ENCODE measurements around the gene MATN3.

MATN3 gene, protein sequence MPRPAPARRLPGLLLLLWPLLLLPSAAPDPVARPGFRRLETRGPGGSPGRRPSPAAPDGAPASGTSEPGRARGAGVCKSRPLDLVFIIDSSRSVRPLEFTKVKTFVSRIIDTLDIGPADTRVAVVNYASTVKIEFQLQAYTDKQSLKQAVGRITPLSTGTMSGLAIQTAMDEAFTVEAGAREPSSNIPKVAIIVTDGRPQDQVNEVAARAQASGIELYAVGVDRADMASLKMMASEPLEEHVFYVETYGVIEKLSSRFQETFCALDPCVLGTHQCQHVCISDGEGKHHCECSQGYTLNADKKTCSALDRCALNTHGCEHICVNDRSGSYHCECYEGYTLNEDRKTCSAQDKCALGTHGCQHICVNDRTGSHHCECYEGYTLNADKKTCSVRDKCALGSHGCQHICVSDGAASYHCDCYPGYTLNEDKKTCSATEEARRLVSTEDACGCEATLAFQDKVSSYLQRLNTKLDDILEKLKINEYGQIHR

DNA sequence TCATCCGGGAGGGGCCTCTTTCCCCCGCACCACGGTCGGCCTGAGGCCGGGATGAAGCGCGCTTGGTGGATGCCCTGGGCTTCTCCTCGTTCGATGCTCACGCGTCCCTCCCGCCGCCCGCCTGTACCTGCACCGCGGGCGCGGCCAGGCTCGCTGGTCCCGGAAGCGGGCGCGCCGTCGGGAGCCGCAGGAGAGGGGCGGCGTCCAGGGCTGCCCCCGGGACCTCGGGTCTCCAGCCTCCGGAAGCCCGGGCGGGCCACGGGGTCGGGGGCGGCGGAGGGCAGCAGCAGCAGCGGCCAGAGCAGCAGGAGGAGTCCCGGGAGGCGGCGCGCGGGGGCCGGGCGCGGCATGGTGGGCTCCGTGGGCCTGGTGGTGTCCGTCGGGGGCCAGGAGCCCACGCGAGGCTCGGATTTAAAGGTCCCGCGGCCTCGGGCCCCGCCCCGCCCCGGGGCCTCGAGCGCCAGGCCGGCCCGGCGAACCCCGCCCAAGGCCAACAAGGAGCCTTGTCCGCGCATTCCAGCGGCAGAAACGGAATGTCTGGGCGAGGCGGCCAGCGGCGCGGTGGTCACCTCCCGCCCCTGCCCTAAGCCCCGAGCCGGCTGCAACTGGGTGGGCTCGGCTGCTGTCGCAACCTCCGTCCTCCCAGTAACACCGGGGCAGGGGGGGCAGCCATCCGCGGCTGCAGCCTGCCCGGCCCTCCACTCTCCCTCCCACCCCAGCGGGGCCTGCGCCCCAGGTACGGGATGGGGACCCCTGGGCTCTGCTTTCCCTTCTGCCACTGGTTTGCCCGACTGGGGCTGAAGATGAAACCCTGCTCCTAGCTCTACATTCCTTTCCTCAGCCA is at the start of gene MATN3:
Gene MATN3 (minus strand): TSS at position 387 of the 844 bp plus-strand sequence. CDS start 37 bp downstream, at position 350.
- peak within 1 kb of the TSS; percentile 72 for H3K9ac ChIP-seq (ENCODE audit: low read depth, low read length)
- no peaks in the 10 kb centered on the region for H3K36me3 ChIP-seq (ENCODE audit: insufficient read depth, low read length)
- H3K9me3 ChIP-seq (ENCODE audit: control insufficient read depth, insufficient read depth, low read length) = no peaks in the 10 kb centered on the region
- peaks cover 10% of the 10 kb centered on the region for H3K4me1 ChIP-seq (ENCODE audit: insufficient read depth, low read length)

DNA sequence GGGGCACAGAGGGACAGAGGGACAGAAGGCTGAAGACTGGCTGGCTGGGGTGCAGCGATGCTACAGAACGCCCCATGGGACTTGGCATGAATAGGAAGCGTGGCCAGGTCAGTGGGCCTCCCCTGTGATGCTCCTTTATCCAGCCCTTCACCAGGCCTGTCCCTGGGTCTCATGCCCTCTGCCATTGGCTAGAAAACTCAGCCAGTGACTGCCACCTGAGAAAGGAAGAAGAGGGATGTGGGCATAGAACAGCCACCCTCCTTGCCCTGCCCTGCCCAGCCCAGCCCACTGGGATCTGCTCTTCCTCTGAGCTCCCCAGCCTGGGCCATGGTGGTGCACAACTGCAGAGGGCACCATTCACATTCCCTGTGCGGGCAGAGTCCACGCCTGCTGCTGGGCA is 49.5 kb upstream of the MATN3 start:
- H3K4me1 ChIP-seq (ENCODE audit: insufficient read depth, low read length) = no peaks in the 10 kb centered on the region
- no peak overlapping the region for H3K9ac ChIP-seq (ENCODE audit: low read depth, low read length)
- no peaks in the 10 kb centered on the region for H3K9me3 ChIP-seq (ENCODE audit: control insufficient read depth, insufficient read depth, low read length)
- no peaks in the 10 kb centered on the region for H3K36me3 ChIP-seq (ENCODE audit: insufficient read depth, low read length)

DNA sequence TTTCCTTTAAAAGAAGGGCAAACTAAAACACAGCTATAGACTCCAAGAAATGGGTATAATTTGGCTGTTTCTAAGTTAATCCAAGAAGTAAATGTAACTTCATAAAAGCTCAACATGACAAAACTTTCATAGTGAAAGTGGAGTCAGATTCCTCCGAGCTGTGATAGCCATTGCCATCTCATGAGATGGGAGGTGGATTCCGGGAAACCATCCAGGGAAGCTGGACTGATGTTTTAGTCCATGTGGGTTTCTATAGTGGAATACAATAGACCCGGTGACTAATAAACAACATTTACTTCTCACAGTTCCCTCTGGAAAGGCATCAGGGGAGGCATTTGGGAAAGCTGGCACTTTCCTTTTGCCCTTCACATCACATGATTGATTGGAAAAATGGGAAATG is 49.0 kb upstream of the MATN3 start:
- Histone ChIP-seq H3K4me1 (ENCODE audit: insufficient read depth, low read length) (no peaks in the 10 kb centered on the region), H3K9me3 (ENCODE audit: control insufficient read depth, insufficient read depth, low read length) (no peaks in the 10 kb centered on the region), H3K9ac (ENCODE audit: low read depth, low read length) (no peak overlapping the region), H3K36me3 (ENCODE audit: insufficient read depth, low read length) (no peaks in the 10 kb centered on the region)

DNA sequence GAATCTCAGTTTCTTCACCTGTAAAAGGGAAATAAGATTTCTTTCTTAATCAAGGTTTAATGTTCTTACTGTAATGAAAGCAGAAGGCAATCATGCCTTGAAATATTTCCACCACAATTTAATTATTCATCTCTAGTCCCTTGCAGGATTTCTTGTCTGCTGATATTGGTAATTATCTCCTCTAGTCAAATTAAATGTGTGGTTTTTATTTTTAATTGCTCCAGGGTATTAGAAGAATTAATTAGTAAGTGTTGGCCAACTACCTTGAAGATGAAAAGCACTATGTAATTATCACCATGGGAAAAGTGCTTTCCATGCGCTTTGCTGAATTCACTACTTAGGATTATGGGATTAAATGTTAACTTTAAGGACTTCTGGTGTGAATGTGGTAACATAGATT is 47.6 kb upstream of the MATN3 start:
- H3K9me3 ChIP-seq (ENCODE audit: control insufficient read depth, insufficient read depth, low read length) = no peaks in the 10 kb centered on the region
- no peak overlapping the region for H3K9ac ChIP-seq (ENCODE audit: low read depth, low read length)
- no peaks in the 10 kb centered on the region for H3K4me1 ChIP-seq (ENCODE audit: insufficient read depth, low read length)
- H3K36me3 ChIP-seq (ENCODE audit: insufficient read depth, low read length) = no peaks in the 10 kb centered on the region

DNA sequence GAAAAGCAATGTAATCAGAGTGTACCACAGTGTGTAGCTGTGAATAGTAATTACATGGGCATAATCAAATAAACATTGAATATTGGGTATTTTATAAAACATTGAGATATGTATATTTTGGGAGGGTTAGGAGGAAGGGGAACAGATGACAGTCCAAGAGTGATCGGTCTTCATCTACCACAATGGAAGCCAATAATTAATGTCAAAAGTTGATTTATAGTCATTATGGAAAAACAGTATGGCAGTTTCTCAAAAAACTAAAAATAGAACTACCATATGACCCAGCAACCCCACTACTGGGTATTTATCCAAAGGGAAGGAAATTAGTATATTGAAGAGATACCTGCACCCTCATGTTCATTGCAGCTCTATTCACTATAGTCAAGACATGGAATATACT is 44.8 kb upstream of the MATN3 start:
- no peak overlapping the region for H3K9ac ChIP-seq (ENCODE audit: low read depth, low read length)
- no peaks in the 10 kb centered on the region for H3K36me3 ChIP-seq (ENCODE audit: insufficient read depth, low read length)
- H3K4me1 ChIP-seq (ENCODE audit: insufficient read depth, low read length) = no peaks in the 10 kb centered on the region
- H3K9me3 ChIP-seq (ENCODE audit: control insufficient read depth, insufficient read depth, low read length) = no peaks in the 10 kb centered on the region

DNA sequence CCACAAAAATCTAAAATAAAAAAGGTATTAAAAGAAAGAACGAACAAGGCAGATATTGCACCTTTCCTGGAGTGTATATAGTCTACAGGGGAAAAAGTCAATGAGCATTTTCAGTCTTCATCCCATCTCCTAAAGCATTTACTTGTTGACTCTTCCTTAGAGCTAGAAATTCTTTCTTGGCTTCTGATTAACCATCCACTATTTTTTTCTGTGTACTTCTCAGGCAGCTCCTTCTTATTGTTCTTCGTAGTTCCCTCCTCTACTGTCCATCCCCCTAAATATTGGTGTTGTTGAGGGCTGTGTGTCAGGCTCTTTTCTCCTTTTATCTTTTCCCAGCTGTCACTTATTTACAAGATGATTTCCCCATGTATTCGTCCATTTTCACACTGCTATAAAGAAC is 42.5 kb upstream of the MATN3 start:
- no peaks in the 10 kb centered on the region for H3K36me3 ChIP-seq (ENCODE audit: insufficient read depth, low read length)
- H3K9me3 ChIP-seq (ENCODE audit: control insufficient read depth, insufficient read depth, low read length) = no peaks in the 10 kb centered on the region
- no peaks in the 10 kb centered on the region for H3K4me1 ChIP-seq (ENCODE audit: insufficient read depth, low read length)
- H3K9ac ChIP-seq (ENCODE audit: low read depth, low read length) = no peak overlapping the region

DNA sequence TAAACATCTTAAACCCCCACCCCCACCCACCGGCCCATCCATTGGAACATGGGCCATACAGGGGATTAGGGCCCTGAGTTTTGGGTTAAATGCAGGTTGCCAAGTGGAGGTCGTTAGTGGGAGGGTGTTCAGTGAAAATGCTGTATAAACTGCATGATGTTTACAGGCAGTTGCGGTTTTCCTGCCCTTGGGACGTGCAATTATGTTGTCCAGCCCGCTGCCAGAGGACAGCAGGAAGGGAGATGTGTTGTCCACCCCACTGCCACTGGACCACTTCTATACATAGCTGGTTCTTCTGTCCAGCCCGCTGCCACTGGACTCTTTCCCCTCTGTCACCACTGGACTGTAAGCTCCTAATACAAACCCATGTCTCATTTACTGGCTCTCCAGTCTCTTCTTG is 41.7 kb upstream of the MATN3 start:
- Histone ChIP-seq H3K9ac (ENCODE audit: low read depth, low read length) (no peak overlapping the region), H3K4me1 (ENCODE audit: insufficient read depth, low read length) (no peaks in the 10 kb centered on the region), H3K9me3 (ENCODE audit: control insufficient read depth, insufficient read depth, low read length) (no peaks in the 10 kb centered on the region), H3K36me3 (ENCODE audit: insufficient read depth, low read length) (no peaks in the 10 kb centered on the region)

DNA sequence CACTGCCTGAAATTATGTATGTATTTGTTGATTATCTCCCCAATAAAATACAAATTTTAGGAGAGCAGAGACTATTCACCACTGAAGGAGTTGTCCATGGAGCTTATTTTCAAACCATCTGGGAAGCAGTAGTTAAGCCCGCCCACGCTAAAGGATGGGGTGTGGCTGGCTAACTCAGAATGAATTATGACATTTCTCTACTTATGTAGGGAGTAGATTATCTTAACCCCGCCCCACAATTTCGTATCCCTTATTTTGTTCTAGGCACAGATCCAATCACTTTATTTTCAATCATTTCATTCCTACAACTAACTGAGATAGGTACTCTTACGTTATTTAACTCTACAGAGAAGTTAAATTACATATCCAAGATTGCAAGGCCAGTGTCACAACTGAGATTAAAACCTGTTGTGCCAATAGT is 40.4 kb upstream of the MATN3 start:
- peak overlapping the region; percentile 92 for H3K9ac ChIP-seq (ENCODE audit: low read depth, low read length)
- H3K9me3 ChIP-seq (ENCODE audit: control insufficient read depth, insufficient read depth, low read length) = no peaks in the 10 kb centered on the region
- H3K4me1 ChIP-seq (ENCODE audit: insufficient read depth, low read length) = no peaks in the 10 kb centered on the region
- no peaks in the 10 kb centered on the region for H3K36me3 ChIP-seq (ENCODE audit: insufficient read depth, low read length)

DNA sequence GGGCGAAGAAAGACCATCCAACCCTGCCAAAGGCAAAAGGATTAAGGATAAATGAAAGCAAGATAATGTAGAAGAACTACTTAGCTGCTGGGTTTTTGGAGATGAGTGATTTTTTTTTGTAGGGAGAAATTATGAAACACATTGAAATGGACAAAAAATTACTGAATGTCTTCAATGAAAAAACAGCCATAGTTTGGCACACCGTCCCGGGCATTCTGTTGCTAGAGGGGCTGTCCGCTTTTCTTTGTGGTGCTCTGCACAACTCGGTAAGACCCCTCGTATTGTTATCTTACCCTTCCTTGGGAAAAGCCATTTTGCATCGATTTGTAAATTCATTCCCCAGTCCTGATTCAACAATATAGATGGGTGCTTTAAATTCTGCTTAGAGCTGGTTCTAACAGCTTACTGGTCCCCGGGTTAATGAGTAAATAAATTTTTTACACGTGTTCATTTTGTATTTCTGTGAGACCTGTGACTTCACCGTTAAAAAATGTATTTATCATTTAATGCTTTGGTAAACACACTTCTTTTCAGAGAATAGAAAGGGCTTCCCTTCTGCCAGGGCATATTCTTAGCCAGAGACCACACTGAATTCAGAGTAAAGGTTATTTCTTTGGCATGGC is 39.9 kb upstream of the MATN3 start:
- Histone ChIP-seq H3K4me1 (ENCODE audit: insufficient read depth, low read length) (no peaks in the 10 kb centered on the region), H3K9ac (ENCODE audit: low read depth, low read length) (peak overlapping the region; percentile 92)

DNA sequence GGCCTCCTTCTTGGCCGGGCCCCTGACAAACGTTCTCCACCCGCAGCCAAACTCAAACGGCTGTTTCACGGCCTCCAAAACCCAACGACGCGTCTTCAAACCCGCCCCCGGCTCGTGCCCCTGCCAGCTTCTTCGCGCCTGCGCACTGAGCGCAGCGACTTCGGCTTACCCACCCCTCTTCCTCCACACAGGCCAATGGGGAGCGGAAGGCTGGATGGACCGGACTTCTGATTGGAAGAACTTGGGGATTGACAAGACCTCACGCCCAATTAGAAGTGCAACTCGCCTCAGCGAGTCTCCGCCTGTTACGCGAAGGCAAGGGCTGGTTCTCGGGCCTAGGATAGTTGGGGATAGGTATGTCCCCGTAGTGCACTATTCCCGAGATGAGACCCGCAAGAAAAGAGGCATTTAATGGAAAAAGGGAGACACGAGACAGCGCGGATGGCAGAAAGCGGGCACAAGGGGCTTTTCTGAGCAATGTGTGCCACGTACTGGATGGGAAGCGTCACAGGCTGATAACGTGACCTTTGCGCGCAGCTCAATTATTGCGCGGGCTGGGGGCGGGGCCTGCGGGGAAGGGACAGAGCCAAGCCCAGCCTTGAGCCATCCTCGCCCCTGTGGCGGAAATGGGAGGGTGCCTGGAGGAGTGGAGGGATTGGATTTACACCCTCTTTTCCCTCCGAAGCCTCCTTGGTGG is 39.2 kb upstream of the MATN3 start, which contains the start of gene LAPTM4A:
Gene LAPTM4A (minus strand): TSS at position 97 of the 697 bp plus-strand sequence. CDS start 108 bp downstream, outside the sequence.
- Histone ChIP-seq H3K4me1 (ENCODE audit: insufficient read depth, low read length) (no peaks in the 10 kb centered on the region), H3K9me3 (ENCODE audit: control insufficient read depth, insufficient read depth, low read length) (no peaks in the 10 kb centered on the region), H3K36me3 (ENCODE audit: insufficient read depth, low read length) (no peaks in the 10 kb centered on the region), H3K9ac (ENCODE audit: low read depth, low read length) (peak within 1 kb of the TSS; percentile 92)

More for the DNA sequence above, 39.9 kb upstream of the MATN3 start:
- no peaks in the 10 kb centered on the region for H3K9me3 ChIP-seq (ENCODE audit: control insufficient read depth, insufficient read depth, low read length)
- H3K36me3 ChIP-seq (ENCODE audit: insufficient read depth, low read length) = no peaks in the 10 kb centered on the region

DNA sequence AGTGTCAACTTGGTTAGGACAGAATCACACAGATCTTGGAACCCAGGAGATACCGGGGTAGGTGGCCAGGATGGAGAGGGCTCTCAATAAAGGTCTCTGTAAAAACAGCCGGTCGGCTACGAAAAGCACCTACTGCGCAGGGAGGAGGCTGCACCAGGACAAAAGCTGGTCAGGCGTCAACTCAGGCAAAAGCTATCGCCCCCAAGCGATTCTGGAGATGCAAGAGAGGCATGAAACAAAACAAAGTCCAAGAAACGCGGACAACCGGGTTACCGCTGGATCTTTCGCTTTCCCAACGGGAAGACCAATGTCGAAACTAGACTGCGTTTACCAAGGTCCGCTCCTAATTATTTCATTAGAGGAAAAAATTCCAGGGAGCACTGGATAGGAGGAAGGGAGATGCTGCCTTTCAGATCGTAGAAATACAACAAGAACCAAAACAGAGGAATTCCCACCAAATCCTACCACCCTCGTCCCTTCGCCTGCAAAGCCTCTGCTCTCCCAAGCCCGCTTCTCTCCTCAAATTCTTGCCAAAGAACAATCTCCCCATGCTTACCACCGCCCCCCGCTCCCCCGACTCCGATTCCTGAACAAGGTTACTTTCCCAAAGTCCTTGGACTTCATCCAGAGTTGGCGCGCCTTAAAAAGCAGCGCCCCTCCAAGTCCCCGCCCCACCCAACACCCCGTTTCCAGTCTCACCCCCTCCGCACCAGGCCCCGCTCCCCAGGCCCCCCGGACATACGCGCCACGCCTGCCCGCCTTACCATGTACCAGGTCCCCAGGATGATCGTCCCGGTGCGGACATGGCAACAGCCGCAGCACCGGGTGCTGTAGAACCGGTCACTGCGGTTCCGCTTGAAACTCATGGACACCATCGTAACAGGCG is 38.4 kb upstream of the MATN3 start:
- Histone ChIP-seq H3K9me3 (ENCODE audit: control insufficient read depth, insufficient read depth, low read length) (no peaks in the 10 kb centered on the region), H3K4me1 (ENCODE audit: insufficient read depth, low read length) (no peaks in the 10 kb centered on the region), H3K9ac (ENCODE audit: low read depth, low read length) (peak overlapping the region; percentile 92), H3K36me3 (ENCODE audit: insufficient read depth, low read length) (no peaks in the 10 kb centered on the region)

DNA sequence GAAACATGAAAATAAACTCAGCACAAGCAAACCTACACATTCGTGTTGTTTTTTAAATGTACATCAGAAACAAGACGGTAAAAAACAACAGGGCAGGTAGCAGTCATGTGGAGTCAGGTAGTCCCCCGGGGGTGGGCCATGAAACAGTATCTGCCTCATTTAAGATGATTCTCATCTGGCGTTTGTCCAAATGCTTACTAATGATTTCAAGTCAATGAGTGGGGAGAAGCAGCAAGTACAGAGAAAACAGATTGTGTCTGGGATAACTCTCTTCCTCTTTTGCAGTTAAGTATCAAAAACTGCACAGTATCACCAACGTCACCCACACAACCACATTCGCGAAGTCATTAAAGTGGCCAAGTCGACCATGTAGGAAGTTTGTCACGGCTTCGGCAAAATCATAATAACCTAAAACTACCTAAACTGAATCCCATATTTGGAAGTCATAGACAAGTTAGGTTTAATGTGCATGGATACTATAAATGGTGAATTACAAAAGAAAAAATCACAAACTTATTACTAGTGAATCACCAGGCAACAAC is 37.7 kb upstream of the MATN3 start:
- Histone ChIP-seq H3K9me3 (ENCODE audit: control insufficient read depth, insufficient read depth, low read length) (no peaks in the 10 kb centered on the region), H3K9ac (ENCODE audit: low read depth, low read length) (peak overlapping the region; percentile 92), H3K36me3 (ENCODE audit: insufficient read depth, low read length) (no peaks in the 10 kb centered on the region), H3K4me1 (ENCODE audit: insufficient read depth, low read length) (no peaks in the 10 kb centered on the region)

DNA sequence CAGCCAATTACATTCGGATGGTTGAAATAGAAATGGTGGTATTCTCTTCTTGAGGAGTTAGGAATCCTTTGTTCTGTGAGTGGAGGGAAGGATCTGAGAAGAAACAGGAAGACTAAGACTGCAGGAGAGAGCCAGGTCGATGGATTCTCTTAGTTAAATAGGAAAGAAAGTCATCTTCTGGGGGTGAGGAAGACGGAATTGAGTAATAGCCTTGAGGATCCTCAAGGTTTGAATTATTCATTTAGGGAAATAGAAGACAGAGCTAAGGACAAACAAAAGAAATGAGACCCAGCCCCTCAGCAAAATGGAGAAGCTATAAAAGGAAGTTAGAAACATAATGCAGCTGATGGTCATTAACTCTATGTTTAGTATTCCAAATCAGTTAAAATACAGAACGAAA is 37.2 kb upstream of the MATN3 start:
- H3K9ac ChIP-seq (ENCODE audit: low read depth, low read length) = peak overlapping the region; percentile 92
- H3K36me3 ChIP-seq (ENCODE audit: insufficient read depth, low read length) = no peaks in the 10 kb centered on the region
- H3K4me1 ChIP-seq (ENCODE audit: insufficient read depth, low read length) = no peaks in the 10 kb centered on the region
- H3K9me3 ChIP-seq (ENCODE audit: control insufficient read depth, insufficient read depth, low read length) = no peaks in the 10 kb centered on the region
